Measurements from ENCODE around the gene ARL6IP4. TPM values are rescaled to one million over a fixed set of nuclear protein-coding genes. Genes with fewer than 3 reads are reported as not detected.

The ARL6IP4 gene
- total and polyA plus RNA-seq, 2 of the 4 experiments (the other 2 are of a cell fraction) = 161 to 254 TPM

DNA sequence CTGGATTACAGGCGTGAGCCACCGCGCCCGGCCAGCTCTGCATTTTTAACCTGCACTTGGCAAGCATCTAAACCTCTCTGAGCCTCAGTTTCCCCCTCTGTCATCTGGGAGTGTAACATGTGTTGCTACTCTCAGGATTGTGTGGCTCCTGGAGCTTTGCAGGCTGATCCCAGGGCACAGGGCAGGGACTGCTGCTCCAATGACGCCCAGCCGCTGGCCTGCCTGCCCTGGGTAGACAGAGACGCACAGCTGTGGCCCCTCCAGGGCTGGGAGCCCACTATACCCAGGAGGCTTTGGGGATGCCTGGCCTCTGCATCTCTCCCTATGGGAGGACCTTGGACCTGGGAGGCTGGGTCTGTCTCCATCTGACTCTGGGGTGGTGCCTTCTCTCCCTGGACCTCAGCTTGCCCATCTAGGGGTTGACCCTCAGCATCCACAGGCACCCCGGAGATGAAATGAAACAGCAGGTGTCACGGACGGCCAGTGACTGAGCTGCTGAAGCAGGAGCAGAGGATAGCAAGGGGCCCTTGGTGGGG, 13.7 kb downstream of the ARL6IP4 start:
- Histone ChIP-seq H2BK15ac (ENCODE audit: low read depth, low read length) (no peak overlapping the region), H2AK9ac (replicated peaks; ENCODE audit: low read depth, low read length, poor library complexity) (no peak overlapping the region), H3K4me3 (ENCODE audit: insufficient read depth, low read depth, low read length) (no peak overlapping the region), H2BK120ac (ENCODE audit: low read depth, low read length) (no peak overlapping the region), H3K79me1 (ENCODE audit: low read depth in 1 of 2, low read length in 2 of 2) (no peaks in the 10 kb centered on the region), H2AK5ac (ENCODE audit: low read depth, low read length) (no peak overlapping the region), H3K9me3 (ENCODE audit: control insufficient read depth, insufficient read depth, low read length) (no peaks in the 10 kb centered on the region), H4K8ac (ENCODE audit: low read depth in 2 of 2, low read length in 2 of 2) (no peak overlapping the region), H2BK5ac (ENCODE audit: low read depth, low read length, poor library complexity, severe bottlenecking) (no peak overlapping the region), H3K9me1 (ENCODE audit: insufficient read depth, low read length) (no peaks in the 10 kb centered on the region), H3K9ac (ENCODE audit: low read depth, low read length) (no peak overlapping the region), H4K91ac (ENCODE audit: insufficient read depth, low read depth, low read length) (no peak overlapping the region), H3K23ac (ENCODE audit: low read depth, low read length) (no peak overlapping the region), H3K4me2 (ENCODE audit: low read depth, low read length) (no peak overlapping the region), H3K18ac (ENCODE audit: low read depth, low read length) (no peak overlapping the region), H2AFZ (replicated peaks; ENCODE audit: low read length, poor library complexity) (no peak overlapping the region), H4K5ac (ENCODE audit: low read depth, low read length) (no peak overlapping the region), H2BK20ac (ENCODE audit: low read depth, low read length) (no peak overlapping the region), H3K27ac (ENCODE audit: insufficient read depth, low read length) (no peak overlapping the region), H3K27me3 (ENCODE audit: control insufficient read depth, insufficient read depth, low read length) (no peaks in the 10 kb centered on the region), H3K4me1 (ENCODE audit: control insufficient read depth, insufficient read depth, low read length) (no peaks in the 10 kb centered on the region), H3K4ac (ENCODE audit: low read depth, low read length) (no peak overlapping the region), H3K56ac (ENCODE audit: extremely low read depth, insufficient read depth, low read length) (no peak overlapping the region), H3K14ac (replicated peaks; ENCODE audit: low read depth, low read length) (no peak overlapping the region), H3K36me3 (ENCODE audit: control insufficient read depth, insufficient read depth, low read length) (peaks cover 31% of the 10 kb centered on the region; the same call in 1 of the 2 replicates), H4K20me1 (ENCODE audit: insufficient read depth, low read length) (no peaks in the 10 kb centered on the region; the same call in 1 of the 2 replicates)
- in situ Hi-C loops (cut with MboI; ENCODE audit: low sequenced_read_pairs) = no loop called here
- TF ChIP-seq POLR2A (IDR thresholded peaks at IDR 0.05; ENCODE audit: low read depth, low read length) = no peak
- no peak for TF ChIP-seq SMC3 (IDR thresholded peaks at IDR 0.05; ENCODE audit: low read depth, low read length)
- no peak for TF ChIP-seq MAZ (IDR thresholded peaks at IDR 0.05; ENCODE audit: borderline replicate concordance, low read depth, low read length)
- no peak for TF ChIP-seq FOS (IDR thresholded peaks at IDR 0.05; ENCODE audit: low read depth, low read length)
- TF ChIP-seq CHD1 (IDR thresholded peaks at IDR 0.05; ENCODE audit: low read depth, low read length) = no peak
- no peak for TF ChIP-seq BHLHE40 (IDR thresholded peaks at IDR 0.05; ENCODE audit: low read depth, low read length)
- TF ChIP-seq RFX5 (IDR thresholded peaks at IDR 0.05; ENCODE audit: low read depth, low read length) = no peak
- no peak for TF ChIP-seq RAD21 (IDR thresholded peaks at IDR 0.05; ENCODE audit: low read length)
- no peak for TF ChIP-seq NFE2L2 (IDR thresholded peaks at IDR 0.05; ENCODE audit: low read depth, low read length)
- TF ChIP-seq USF2 (IDR thresholded peaks at IDR 0.05; ENCODE audit: low read depth, low read length) = no peak
- TF ChIP-seq MAFK (IDR thresholded peaks at IDR 0.05; ENCODE audit: low read depth, low read length) = no peak
- no peak for TF ChIP-seq RCOR1 (IDR thresholded peaks at IDR 0.05; ENCODE audit: insufficient replicate concordance, low read length)
- TF ChIP-seq MXI1 (IDR thresholded peaks at IDR 0.05; ENCODE audit: borderline replicate concordance, low read depth, low read length) = no peak
- TF ChIP-seq, protein P1, sequence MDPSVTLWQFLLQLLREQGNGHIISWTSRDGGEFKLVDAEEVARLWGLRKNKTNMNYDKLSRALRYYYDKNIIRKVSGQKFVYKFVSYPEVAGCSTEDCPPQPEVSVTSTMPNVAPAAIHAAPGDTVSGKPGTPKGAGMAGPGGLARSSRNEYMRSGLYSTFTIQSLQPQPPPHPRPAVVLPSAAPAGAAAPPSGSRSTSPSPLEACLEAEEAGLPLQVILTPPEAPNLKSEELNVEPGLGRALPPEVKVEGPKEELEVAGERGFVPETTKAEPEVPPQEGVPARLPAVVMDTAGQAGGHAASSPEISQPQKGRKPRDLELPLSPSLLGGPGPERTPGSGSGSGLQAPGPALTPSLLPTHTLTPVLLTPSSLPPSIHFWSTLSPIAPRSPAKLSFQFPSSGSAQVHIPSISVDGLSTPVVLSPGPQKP (IDR thresholded peaks at IDR 0.05; ENCODE audit: borderline replicate concordance, low read depth, low read length) = no peak
- no peak for TF ChIP-seq CEBPB (IDR thresholded peaks at IDR 0.05; ENCODE audit: low read depth, low read length)
- no peak for TF ChIP-seq CTCF (conservative IDR thresholded peaks at IDR 0.05; ENCODE audit: low read depth, low read length)
- intact Hi-C loops (cut with micrococcal nuclease) = no loop called here
- ATAC-seq (ENCODE audit: low read depth) (no peak), DNase-seq (no peak)
- ChIA-PET CTCF (no interaction called here), POLR2A (ENCODE audit: unreplicated experiment) (no interaction called here)
- WGBS, 2 experiments (ENCODE audit: extremely low coverage in 2 of 2, insufficient read length in 1 of 2) = no CpG with 5 or more reads among the region's 10 CpGs
- dilution Hi-C loops (cut with HindIII; ENCODE audit: low sequenced_read_pairs, unreplicated experiment) = loop anchor here (25.0 kb wide), 1 partner anchor 243 kb away; the partner anchor contains the start of genes MPHOSPH9 and MTRFR
- no TSS peak for BruUV-seq (replicated peaks)

Data from IMR-90 (cell line).